H1 (cell line): ENCODE results near the gene CAPN9. TPM values are rescaled to one million over a fixed set of nuclear protein-coding genes. Genes with fewer than 3 reads are reported as not detected.

Experiments
- CTCF ChIA-PET: fragments of 300-600 bp; sonication (Branson Sonifier 250); formaldehyde crosslinking; loops from one replicate; lab custom pipeline; 2021; ENCODE audit not compliant: partially characterized antibody; lab: Charles Lee
- POLR2A ChIA-PET: fragments of 300-600 bp; sonication (Branson Sonifier 250); formaldehyde crosslinking; loops from one replicate; lab custom pipeline; 2021; ENCODE audit warnings: inconsistent platforms; ENCODE audit not compliant: partially characterized antibody; lab: Charles Lee
- DNase-seq, 2 experiments: peaks; one replicate each; pipeline versions ENCODE4 v3.0.0 to v3.0.0-alpha.2; 2010 to 2022; ENCODE audit warnings: low spot score in 2 of 2, low read depth in 1 of 2, mixed read lengths in 1 of 2
- FAIRE-seq: peaks from 2 replicates; lab custom pipeline; 2011; peaks lifted over from hg19 to GRCh38; lab: Jason Lieb, UNC
- H2AFZ ChIP-seq: 2 replicates; pipeline ENCODE4 v1.8.1; 2012; ENCODE audit warnings: low read length, inconsistent platforms
- H2AK5ac ChIP-seq: 2 replicates; pipeline ENCODE4 v1.6.1; 2013; ENCODE audit warnings: low read depth, low read length
- H2BK120ac ChIP-seq: replicated peaks from 2 replicates; pipeline ENCODE3; 2013; ENCODE audit warnings: low read depth, low read length, inconsistent platforms
- H2BK12ac ChIP-seq: 2 replicates; pipeline ENCODE4 v1.6.1; 2013; ENCODE audit warnings: low read depth, low read length
- H2BK15ac ChIP-seq: 2 replicates; pipeline ENCODE4 v1.6.1; 2013; ENCODE audit warnings: low read length
- H2BK20ac ChIP-seq: 2 replicates; pipeline ENCODE4 v1.6.1; 2013; ENCODE audit warnings: low read length
- H2BK5ac ChIP-seq: 2 replicates; pipeline ENCODE4 v1.6.1; 2013; ENCODE audit warnings: low read depth, low read length
- H3K14ac ChIP-seq: 2 replicates; pipeline ENCODE4 v1.6.1; 2013; ENCODE audit warnings: inconsistent platforms; ENCODE audit not compliant: insufficient read length
- H3K18ac ChIP-seq: 2 replicates; pipeline ENCODE4 v1.6.1; 2013; ENCODE audit warnings: low read length; ENCODE audit errors: extremely low read depth
- H3K23ac ChIP-seq: 2 replicates; pipeline ENCODE4 v1.6.1; 2013; ENCODE audit warnings: inconsistent platforms; ENCODE audit not compliant: insufficient read length
- H3K23me2 ChIP-seq: 2 replicates; pipeline ENCODE4 v1.6.1; 2013; ENCODE audit warnings: low read depth, low read length
- H3K27ac ChIP-seq: 2 replicates; pipeline ENCODE4 v1.6.1; 2011; ENCODE audit warnings: low read depth, low read length, inconsistent platforms
- H3K27me3 ChIP-seq, 4 experiments: replicated peaks in 1 of 4; 1 replicate in 1 of 4; 2 replicates in 3 of 4; pipeline versions ENCODE4 v1.6.1 to v1.8.1; 2011 to 2013; ENCODE audit warnings: low read length in 3 of 4, mild to moderate bottlenecking in 3 of 4, inconsistent platforms in 2 of 4, mixed read lengths in 2 of 4, moderate library complexity in 1 of 4; ENCODE audit not compliant: control insufficient read depth in 3 of 4, insufficient read depth in 3 of 4; ENCODE audit errors: extremely low read depth in 1 of 4
- H3K36me3 ChIP-seq, 4 experiments: 2 replicates each; pipeline versions ENCODE4 v1.6.1 to v1.8.1; 2011 to 2013; ENCODE audit warnings: mild to moderate bottlenecking in 4 of 4, low read length in 3 of 4, moderate library complexity in 2 of 4, control low read depth in 1 of 4, inconsistent platforms in 1 of 4; ENCODE audit not compliant: insufficient read depth in 4 of 4, control insufficient read depth in 2 of 4
- H3K4ac ChIP-seq: replicated peaks from 2 replicates; pipeline ENCODE3; 2013; ENCODE audit warnings: low read length, low read depth, mixed read lengths, inconsistent platforms; ENCODE audit not compliant: insufficient read length
- H3K4me1 ChIP-seq, 4 experiments: replicated peaks in 1 of 4; 1 replicate in 1 of 4; 2 replicates in 3 of 4; pipeline versions ENCODE4 v1.6.1 to v1.8.1; 2011 to 2013; ENCODE audit warnings: low read length in 3 of 4, inconsistent platforms in 2 of 4, mixed read lengths in 1 of 4; ENCODE audit not compliant: insufficient read depth in 4 of 4, control insufficient read depth in 3 of 4
- H3K4me2 ChIP-seq, 2 experiments: 2 replicates each; pipeline versions ENCODE4 v1.6.1 to v1.8.1; 2011 to 2013; ENCODE audit warnings: low read depth in 2 of 2, low read length in 2 of 2, control low read depth in 1 of 2, inconsistent platforms in 1 of 2, mild to moderate bottlenecking in 1 of 2; ENCODE audit not compliant: insufficient read depth in 1 of 2
- H3K4me3 ChIP-seq, 4 experiments: fragments of 200-600, 300-600 bp in 1 of 4; sonication (generic), shearing (Covaris generic), sonication (Bioruptor Twin) in 1 of 4; 2 replicates each; pipeline versions ENCODE4 v1.5.1 to v1.8.1; 2011 to 2016; ENCODE audit warnings: low read length in 4 of 4, low read depth in 3 of 4, control low read depth in 2 of 4, inconsistent platforms in 2 of 4, mild to moderate bottlenecking in 2 of 4, mixed read lengths in 1 of 4, moderate library complexity in 1 of 4; ENCODE audit not compliant: insufficient read depth in 2 of 4; ENCODE audit errors: extremely low read depth in 1 of 4
- H3K56ac ChIP-seq: replicated peaks from 2 replicates; pipeline ENCODE3; 2013; ENCODE audit warnings: low read depth, mild to moderate bottlenecking, mixed read lengths, low read length, inconsistent platforms; ENCODE audit not compliant: insufficient read length
- H3K79me1 ChIP-seq: 2 replicates; pipeline ENCODE4 v1.6.1; 2013; ENCODE audit warnings: low read depth, low read length, control low read depth
- H3K79me2 ChIP-seq, 2 experiments: 2 replicates each; pipeline versions ENCODE4 v1.6.1 to v1.8.1; 2012 to 2013; ENCODE audit warnings: low read length in 2 of 2, mild to moderate bottlenecking in 2 of 2, inconsistent platforms in 1 of 2; ENCODE audit not compliant: insufficient read depth in 2 of 2, control insufficient read depth in 1 of 2
- H3K9ac ChIP-seq, 4 experiments: replicated peaks in 1 of 4; 1 replicate in 1 of 4; 2 replicates in 3 of 4; pipeline versions ENCODE4 v1.6.1 to v1.8.1; 2011 to 2013; ENCODE audit warnings: low read depth in 3 of 4, low read length in 3 of 4, control low read depth in 2 of 4, mild to moderate bottlenecking in 2 of 4, moderate library complexity in 2 of 4, inconsistent platforms in 1 of 4; ENCODE audit errors: extremely low read depth in 1 of 4
- H3K9me3 ChIP-seq, 2 experiments: 2 replicates each; pipeline versions ENCODE4 v1.6.1 to v1.8.1; 2012 to 2013; ENCODE audit warnings: mild to moderate bottlenecking in 2 of 2, moderate library complexity in 2 of 2, control low read depth in 1 of 2, inconsistent platforms in 1 of 2, low read depth in 1 of 2, low read length in 1 of 2, mixed read lengths in 1 of 2; ENCODE audit not compliant: insufficient read depth in 2 of 2
- H4K20me1 ChIP-seq, 2 experiments: replicated peaks in 1 of 2; 2 replicates each; pipeline versions ENCODE3 to v1.8.1; 2011 to 2013; ENCODE audit warnings: inconsistent platforms in 2 of 2, low read length in 2 of 2, mild to moderate bottlenecking in 1 of 2; ENCODE audit not compliant: insufficient read depth in 2 of 2, control insufficient read depth in 1 of 2
- H4K5ac ChIP-seq: 2 replicates; pipeline ENCODE4 v1.6.1; 2013; ENCODE audit warnings: low read length, low read depth, mixed read lengths, inconsistent platforms; ENCODE audit not compliant: insufficient read length
- H4K8ac ChIP-seq: 2 replicates; pipeline ENCODE4 v1.8.0; 2013; ENCODE audit warnings: mild to moderate bottlenecking, moderate library complexity, low read length, inconsistent platforms; ENCODE audit not compliant: insufficient read depth; ENCODE audit errors: extremely low read depth
- H4K91ac ChIP-seq: replicated peaks from 2 replicates; pipeline ENCODE3; 2013; ENCODE audit warnings: low read length, mixed read lengths, inconsistent platforms; ENCODE audit not compliant: insufficient read length
- ATF2 ChIP-seq: IDR thresholded peaks from 2 replicates; pipeline ENCODE4 v1.6.1; 2012; ENCODE audit warnings: low read length, inconsistent platforms
- CTCF ChIP-seq, 3 experiments: IDR thresholded peaks; 1 replicate in 2 of 3; 2 replicates in 1 of 3; pipeline versions ENCODE4 v1.5.1 to v1.6.1; 2011; ENCODE audit warnings: low read length in 3 of 3, mild to moderate bottlenecking in 3 of 3, inconsistent platforms in 2 of 3, low read depth in 1 of 3, moderate library complexity in 1 of 3; ENCODE audit not compliant: insufficient read depth in 1 of 3; ENCODE audit errors: control extremely low read depth in 1 of 3
- KDM4A ChIP-seq: IDR thresholded peaks from one replicate; pipeline ENCODE4 v1.7.1; 2012; ENCODE audit warnings: low read depth, mild to moderate bottlenecking, moderate library complexity, low read length, inconsistent platforms; ENCODE audit not compliant: severe bottlenecking
- POLR2A ChIP-seq, 2 experiments: IDR thresholded peaks; 1 replicate in 1 of 2; 2 replicates in 1 of 2; pipeline ENCODE4 v1.6.1; 2011; ENCODE audit warnings: low read depth in 2 of 2, low read length in 2 of 2, mild to moderate bottlenecking in 2 of 2; ENCODE audit errors: control extremely low read depth in 1 of 2
- RNF2 ChIP-seq: fragments of 200-900, 300-1000 bp; sonication (generic); IDR thresholded peaks from 2 replicates; pipeline ENCODE4 v1.7.1; 2016; ENCODE audit warnings: borderline replicate concordance, low read depth, mild to moderate bottlenecking, antibody characterized with exemption, low read length; ENCODE audit not compliant: poor library complexity, severe bottlenecking; ENCODE audit errors: missing control alignments
- WGBS, 2 experiments: shearing (Covaris generic) in 1 of 2; methylation state at CpG; one replicate each; pipeline versions ENCODE4 v1.1.6 to v1.1.7; 2013 to 2015; ENCODE audit warnings: low lambda C conversion rate in 2 of 2, mixed read lengths in 2 of 2, inconsistent platforms in 1 of 2, low coverage in 1 of 2, missing lambda C conversion rate in 1 of 2; ENCODE audit not compliant: insufficient replicate concordance in 2 of 2, insufficient coverage in 1 of 2, insufficient read length in 1 of 2; ENCODE audit errors: extremely low coverage in 1 of 2, missing lambda C conversion rate in 1 of 2; 5-methylcytosine and 5-hydroxymethylcytosine counted together
- polyA plus RNA-seq, 7 experiments: library from polyadenylated mRNA; depleted of rRNA in 3 of 7; stranded (reverse) in 5 of 7; unstranded in 2 of 7; fragments of >200 nt in 5 of 7; fragments of 200-250 nt in 2 of 7; gene quantifications; 1 replicate in 5 of 7; 2 replicates in 1 of 7; 4 replicates in 1 of 7; pipeline versions ENCODE4 v1.2.1 to v1.2.3, GENCODE V29; 2011 to 2013; ENCODE audit warnings: missing spikeins in 2 of 7, mixed read lengths in 2 of 7
- total RNA-seq: library from RNA; stranded (reverse); fragmentation: NEBNext Ultra II Directional; extraction: Animal tissue kit (Norgen Biotek cat#: 25700); gene quantifications from 2 replicates; pipeline ENCODE4 v1.2.1, GENCODE V29; 2021

Gene CAPN9
- total and polyA plus RNA-seq, 2 of the 8 experiments (the other 6 are each of a cell fraction or from before 2014, with no cell fraction given), result 0.22 to 0.76 TPM

- Histone ChIP-seq H3K36me3 (no peaks in the 10 kb centered on the region), H4K8ac (no peak overlapping the region), H3K9me3 (no peaks in the 10 kb centered on the region), H4K20me1 (no peaks in the 10 kb centered on the region), H3K79me1 (no peaks in the 10 kb centered on the region), H3K79me2 (no peaks in the 10 kb centered on the region), H3K4me1 (peaks cover 0 to 3% (median 1%) of the 10 kb centered on the region in 4 experiments; a peak in 3 of 7 replicates), H3K56ac (no peak overlapping the region), H3K23me2 (no peaks in the 10 kb centered on the region), H2BK12ac (no peak overlapping the region), H4K5ac (no peak overlapping the region), H2BK20ac (no peak overlapping the region), H2AFZ (no peak overlapping the region), H3K14ac (no peak overlapping the region), H2BK5ac (no peak overlapping the region), H2BK15ac (no peak overlapping the region), H3K23ac (no peak overlapping the region), H3K4me3 (no peak overlapping the region), H3K18ac (no peak overlapping the region), H3K4me2 (no peak overlapping the region), H4K91ac (no peak overlapping the region), H2AK5ac (no peak overlapping the region), H3K27me3 (peaks cover 0 to 3% (median 0%) of the 10 kb centered on the region in 4 experiments; a peak in 1 of 7 replicates), H3K27ac (no peak overlapping the region), H3K9ac (no peak overlapping the region), H3K4ac (no peak overlapping the region), H2BK120ac (no peak overlapping the region)
- peak; percentile 62 for FAIRE-seq
- 79% methylated on average over 14 of the region's 14 CpGs; no CpG with 5 or more reads in 1 of the 2 experiments for WGBS, 2 experiments
- ChIA-PET CTCF (interaction anchor here (0.6 to 4.3 kb wide), 30 partner anchors 8 to 1009 kb away, joined by 3 to 36 read pairs (median 3); partner anchors contain the start of gene AGT), POLR2A (interaction anchor here (1.2 to 1.8 kb wide), 2 partner anchors 20 to 131 kb away, joined by 4 to 5 read pairs; partner anchors contain the start of gene COG2)
- DNase-seq, result no peak
- TF ChIP-seq ATF2 (no peak), RNF2 (no peak), POLR2A (IDR thresholded peaks at IDR 0.05; ENCODE audit: control extremely low read depth in 1 of 2, low read depth in 2 of 2, low read length in 2 of 2) (no peak), KDM4A (no peak), CTCF (IDR thresholded peaks at IDR 0.05; ENCODE audit: control extremely low read depth in 1 of 3, insufficient read depth in 1 of 3, low read depth in 1 of 3, low read length in 3 of 3) (peak; percentile 10 to 77 (median 68))
Measured at GRCh38 chr1:230772457-230773395, 25.5 kb downstream of the CAPN9 start.
